A549 (cell line): ENCODE data around the gene TMLHE.
"Not testable (repeated sequence)": the region's sequence is repeated elsewhere in the genome, so short reads cannot be mapped to it uniquely, and the experiment has no call there.

Experiments
- EP300 ChIP-seq, 2 experiments: fragments of >200 bp; sonication (Bioruptor Twin); formaldehyde crosslinking; IDR thresholded peaks; 2 replicates in 1 of 2; 3 replicates in 1 of 2; pipeline ENCODE4 v1.6.1; 2016 to 2017
- ESRRA ChIP-seq: fragments of 150-350 bp; IDR thresholded peaks from 2 replicates; pipeline ENCODE4 v1.6.1; 2014; ENCODE audit warnings: mild to moderate bottlenecking, low read length, borderline replicate concordance
- JUNB ChIP-seq: fragments of >200 bp; sonication (Bioruptor Twin); formaldehyde crosslinking; IDR thresholded peaks from 2 replicates; pipeline ENCODE4 v1.6.1; 2016
- MAX ChIP-seq: IDR thresholded peaks from 2 replicates; pipeline ENCODE4 v1.6.1; 2012
- POLR2A ChIP-seq: IDR thresholded peaks from 2 replicates; pipeline ENCODE4 v1.6.1; 2012; ENCODE audit warnings: mild to moderate bottlenecking, low read length
- TP53 ChIP-seq: fragments of 250-450 bp; sonication (Bioruptor Pico); IDR thresholded peaks from 2 replicates; pipeline ENCODE4 v1.5.0; 2021; ENCODE audit warnings: mild to moderate bottlenecking, moderate library complexity
- TF ChIP-seq, protein P1 (sequence below): fragments of >200 bp; sonication (Bioruptor Twin); formaldehyde crosslinking; IDR thresholded peaks from 3 replicates; pipeline ENCODE4 v1.5.1; 2016
- TF ChIP-seq, protein P2 (sequence below): fragments of 200-600 bp; sonication (generic); IDR thresholded peaks from 2 replicates; pipeline ENCODE4 v1.6.1; 2016; ENCODE audit warnings: antibody characterized with exemption, mild to moderate bottlenecking, moderate library complexity
- TF ChIP-seq, protein P3 (sequence below): fragments of 150-350 bp; IDR thresholded peaks from 2 replicates; pipeline ENCODE4 v1.6.1; 2014; ENCODE audit warnings: low read depth, mild to moderate bottlenecking, low read length
- TF ChIP-seq, protein P4 (sequence below): fragments of 450-650 bp; IDR thresholded peaks from 2 replicates; pipeline ENCODE4 v1.6.1; 2014; ENCODE audit warnings: antibody characterized with exemption

DNA sequence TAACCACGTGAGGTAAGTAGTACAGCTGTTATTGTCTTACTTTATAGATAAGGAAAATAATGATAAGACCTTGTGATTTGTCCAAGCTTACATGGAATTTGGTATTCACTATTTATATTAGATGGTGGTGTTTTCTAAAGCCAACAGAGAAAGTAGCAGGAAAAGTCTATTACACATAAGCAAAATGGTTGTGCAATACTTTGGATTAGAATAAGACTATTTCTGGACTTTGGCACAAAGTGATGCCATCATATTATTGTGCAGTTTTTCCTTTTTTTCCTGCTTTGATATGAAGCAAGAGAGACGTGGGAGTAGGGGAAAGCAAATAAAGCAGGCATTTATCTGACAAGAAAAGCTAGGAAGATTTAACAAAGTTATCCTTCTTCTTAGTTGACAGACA lies 117.6 kb downstream of the TMLHE start:
- not testable (repeated sequence) for TF ChIP-seq MAX; POLR2A; JUNB; EP300 (IDR thresholded peaks at IDR 0.05); TP53; ESRRA
- TF ChIP-seq, protein P1, sequence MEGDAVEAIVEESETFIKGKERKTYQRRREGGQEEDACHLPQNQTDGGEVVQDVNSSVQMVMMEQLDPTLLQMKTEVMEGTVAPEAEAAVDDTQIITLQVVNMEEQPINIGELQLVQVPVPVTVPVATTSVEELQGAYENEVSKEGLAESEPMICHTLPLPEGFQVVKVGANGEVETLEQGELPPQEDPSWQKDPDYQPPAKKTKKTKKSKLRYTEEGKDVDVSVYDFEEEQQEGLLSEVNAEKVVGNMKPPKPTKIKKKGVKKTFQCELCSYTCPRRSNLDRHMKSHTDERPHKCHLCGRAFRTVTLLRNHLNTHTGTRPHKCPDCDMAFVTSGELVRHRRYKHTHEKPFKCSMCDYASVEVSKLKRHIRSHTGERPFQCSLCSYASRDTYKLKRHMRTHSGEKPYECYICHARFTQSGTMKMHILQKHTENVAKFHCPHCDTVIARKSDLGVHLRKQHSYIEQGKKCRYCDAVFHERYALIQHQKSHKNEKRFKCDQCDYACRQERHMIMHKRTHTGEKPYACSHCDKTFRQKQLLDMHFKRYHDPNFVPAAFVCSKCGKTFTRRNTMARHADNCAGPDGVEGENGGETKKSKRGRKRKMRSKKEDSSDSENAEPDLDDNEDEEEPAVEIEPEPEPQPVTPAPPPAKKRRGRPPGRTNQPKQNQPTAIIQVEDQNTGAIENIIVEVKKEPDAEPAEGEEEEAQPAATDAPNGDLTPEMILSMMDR = not testable (repeated sequence)
- TF ChIP-seq, protein P2, sequence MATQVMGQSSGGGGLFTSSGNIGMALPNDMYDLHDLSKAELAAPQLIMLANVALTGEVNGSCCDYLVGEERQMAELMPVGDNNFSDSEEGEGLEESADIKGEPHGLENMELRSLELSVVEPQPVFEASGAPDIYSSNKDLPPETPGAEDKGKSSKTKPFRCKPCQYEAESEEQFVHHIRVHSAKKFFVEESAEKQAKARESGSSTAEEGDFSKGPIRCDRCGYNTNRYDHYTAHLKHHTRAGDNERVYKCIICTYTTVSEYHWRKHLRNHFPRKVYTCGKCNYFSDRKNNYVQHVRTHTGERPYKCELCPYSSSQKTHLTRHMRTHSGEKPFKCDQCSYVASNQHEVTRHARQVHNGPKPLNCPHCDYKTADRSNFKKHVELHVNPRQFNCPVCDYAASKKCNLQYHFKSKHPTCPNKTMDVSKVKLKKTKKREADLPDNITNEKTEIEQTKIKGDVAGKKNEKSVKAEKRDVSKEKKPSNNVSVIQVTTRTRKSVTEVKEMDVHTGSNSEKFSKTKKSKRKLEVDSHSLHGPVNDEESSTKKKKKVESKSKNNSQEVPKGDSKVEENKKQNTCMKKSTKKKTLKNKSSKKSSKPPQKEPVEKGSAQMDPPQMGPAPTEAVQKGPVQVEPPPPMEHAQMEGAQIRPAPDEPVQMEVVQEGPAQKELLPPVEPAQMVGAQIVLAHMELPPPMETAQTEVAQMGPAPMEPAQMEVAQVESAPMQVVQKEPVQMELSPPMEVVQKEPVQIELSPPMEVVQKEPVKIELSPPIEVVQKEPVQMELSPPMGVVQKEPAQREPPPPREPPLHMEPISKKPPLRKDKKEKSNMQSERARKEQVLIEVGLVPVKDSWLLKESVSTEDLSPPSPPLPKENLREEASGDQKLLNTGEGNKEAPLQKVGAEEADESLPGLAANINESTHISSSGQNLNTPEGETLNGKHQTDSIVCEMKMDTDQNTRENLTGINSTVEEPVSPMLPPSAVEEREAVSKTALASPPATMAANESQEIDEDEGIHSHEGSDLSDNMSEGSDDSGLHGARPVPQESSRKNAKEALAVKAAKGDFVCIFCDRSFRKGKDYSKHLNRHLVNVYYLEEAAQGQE = not testable (repeated sequence)
- TF ChIP-seq, protein P3, sequence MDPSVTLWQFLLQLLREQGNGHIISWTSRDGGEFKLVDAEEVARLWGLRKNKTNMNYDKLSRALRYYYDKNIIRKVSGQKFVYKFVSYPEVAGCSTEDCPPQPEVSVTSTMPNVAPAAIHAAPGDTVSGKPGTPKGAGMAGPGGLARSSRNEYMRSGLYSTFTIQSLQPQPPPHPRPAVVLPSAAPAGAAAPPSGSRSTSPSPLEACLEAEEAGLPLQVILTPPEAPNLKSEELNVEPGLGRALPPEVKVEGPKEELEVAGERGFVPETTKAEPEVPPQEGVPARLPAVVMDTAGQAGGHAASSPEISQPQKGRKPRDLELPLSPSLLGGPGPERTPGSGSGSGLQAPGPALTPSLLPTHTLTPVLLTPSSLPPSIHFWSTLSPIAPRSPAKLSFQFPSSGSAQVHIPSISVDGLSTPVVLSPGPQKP = not testable (repeated sequence)
- TF ChIP-seq, protein P4, sequence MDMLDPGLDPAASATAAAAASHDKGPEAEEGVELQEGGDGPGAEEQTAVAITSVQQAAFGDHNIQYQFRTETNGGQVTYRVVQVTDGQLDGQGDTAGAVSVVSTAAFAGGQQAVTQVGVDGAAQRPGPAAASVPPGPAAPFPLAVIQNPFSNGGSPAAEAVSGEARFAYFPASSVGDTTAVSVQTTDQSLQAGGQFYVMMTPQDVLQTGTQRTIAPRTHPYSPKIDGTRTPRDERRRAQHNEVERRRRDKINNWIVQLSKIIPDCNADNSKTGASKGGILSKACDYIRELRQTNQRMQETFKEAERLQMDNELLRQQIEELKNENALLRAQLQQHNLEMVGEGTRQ = not testable (repeated sequence)
